ENCODE measurements around the gene NTM.

Gene NTM

GRCh38 chr11:131760091-131761061, 390.0 kb downstream of the NTM start:
- no peaks in the 10 kb centered on the region for H3K4me1 ChIP-seq (ENCODE audit: control insufficient read depth, insufficient read depth, low read length)
- no peaks in the 10 kb centered on the region for H3K36me3 ChIP-seq (ENCODE audit: control insufficient read depth in 2 of 2, insufficient read depth in 1 of 2, low read length in 2 of 2)
- POLR2A ChIA-PET = no interaction called here
- H3K4me3 ChIP-seq (ENCODE audit: low read depth, low read length) = no peak overlapping the region
- TF ChIP-seq SCRT2 (tag by site-specific recombination; IDR thresholded peaks at IDR 0.05) = no peak
- no peak for TF ChIP-seq ZNF121 (tag by site-specific recombination; IDR thresholded peaks at IDR 0.05)
- TF ChIP-seq YY1 (tag by site-specific recombination; IDR thresholded peaks at IDR 0.05) = no peak
- no peak for TF ChIP-seq ZNF112 (tag by site-specific recombination; IDR thresholded peaks at IDR 0.05)
- TF ChIP-seq, protein P1, sequence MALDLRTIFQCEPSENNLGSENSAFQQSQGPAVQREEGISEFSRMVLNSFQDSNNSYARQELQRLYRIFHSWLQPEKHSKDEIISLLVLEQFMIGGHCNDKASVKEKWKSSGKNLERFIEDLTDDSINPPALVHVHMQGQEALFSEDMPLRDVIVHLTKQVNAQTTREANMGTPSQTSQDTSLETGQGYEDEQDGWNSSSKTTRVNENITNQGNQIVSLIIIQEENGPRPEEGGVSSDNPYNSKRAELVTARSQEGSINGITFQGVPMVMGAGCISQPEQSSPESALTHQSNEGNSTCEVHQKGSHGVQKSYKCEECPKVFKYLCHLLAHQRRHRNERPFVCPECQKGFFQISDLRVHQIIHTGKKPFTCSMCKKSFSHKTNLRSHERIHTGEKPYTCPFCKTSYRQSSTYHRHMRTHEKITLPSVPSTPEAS (tag by site-specific recombination; IDR thresholded peaks at IDR 0.05) = no peak
- no peak for TF ChIP-seq ZFP3 (tag by site-specific recombination; IDR thresholded peaks at IDR 0.05; ENCODE audit: low read depth)
- TF ChIP-seq, protein P2, sequence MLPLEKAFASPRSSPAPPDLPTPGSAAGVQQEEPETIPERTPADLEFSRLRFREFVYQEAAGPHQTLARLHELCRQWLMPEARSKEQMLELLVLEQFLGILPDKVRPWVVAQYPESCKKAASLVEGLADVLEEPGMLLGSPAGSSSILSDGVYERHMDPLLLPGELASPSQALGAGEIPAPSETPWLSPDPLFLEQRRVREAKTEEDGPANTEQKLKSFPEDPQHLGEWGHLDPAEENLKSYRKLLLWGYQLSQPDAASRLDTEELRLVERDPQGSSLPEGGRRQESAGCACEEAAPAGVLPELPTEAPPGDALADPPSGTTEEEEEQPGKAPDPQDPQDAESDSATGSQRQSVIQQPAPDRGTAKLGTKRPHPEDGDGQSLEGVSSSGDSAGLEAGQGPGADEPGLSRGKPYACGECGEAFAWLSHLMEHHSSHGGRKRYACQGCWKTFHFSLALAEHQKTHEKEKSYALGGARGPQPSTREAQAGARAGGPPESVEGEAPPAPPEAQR (tag by site-specific recombination; IDR thresholded peaks at IDR 0.05) = no peak
- TF ChIP-seq ZNF610 (tag by site-specific recombination; IDR thresholded peaks at IDR 0.05; ENCODE audit: borderline replicate concordance) = no peak
- no peak for TF ChIP-seq ZNF146 (tag by site-specific recombination; IDR thresholded peaks at IDR 0.05)
- no peak for TF ChIP-seq ZNF501 (tag by site-specific recombination; IDR thresholded peaks at IDR 0.05)
- no peak for TF ChIP-seq ZNF37A (tag by site-specific recombination; IDR thresholded peaks at IDR 0.05)
- TF ChIP-seq ZNF18 (tag by site-specific recombination; IDR thresholded peaks at IDR 0.05) = no peak
- no peak for TF ChIP-seq OSR2 (tag by site-specific recombination; IDR thresholded peaks at IDR 0.05)
- TF ChIP-seq REPIN1 (tag by site-specific recombination; IDR thresholded peaks at IDR 0.05; ENCODE audit: low read depth) = no peak
- no peak for TF ChIP-seq OVOL3 (tag by site-specific recombination; IDR thresholded peaks at IDR 0.05)
- TF ChIP-seq ZNF558 (tag by site-specific recombination; IDR thresholded peaks at IDR 0.05) = no peak
- no peak for TF ChIP-seq ZNF132 (tag by site-specific recombination; IDR thresholded peaks at IDR 0.05; ENCODE audit: borderline replicate concordance)
- TF ChIP-seq ZNF19 (tag by site-specific recombination; IDR thresholded peaks at IDR 0.05; ENCODE audit: low read depth) = no peak
- no peak for TF ChIP-seq ZNF629 (tag by site-specific recombination; IDR thresholded peaks at IDR 0.05)
- H3K27ac ChIP-seq (ENCODE audit: extremely low read depth, low read depth, low read length) = no peak overlapping the region
- H3K9me3 ChIP-seq (ENCODE audit: control insufficient read depth, insufficient read depth, low read depth, low read length) = no peaks in the 10 kb centered on the region
- CTCF ChIA-PET = no interaction called here

GRCh38 chr11:131762346-131763110, 392.1 kb downstream of the NTM start:
- POLR2A ChIA-PET = no interaction called here
- CTCF ChIA-PET = interaction anchor here (1.2 to 2.6 kb wide), 2 partner anchors 14 to 68 kb away, joined by 3 to 12 read pairs; no protein-coding TSS in a partner anchor
- TF ChIP-seq BCL11A (tag by site-specific recombination; IDR thresholded peaks at IDR 0.05; ENCODE audit: low read depth) (no peak), ZNF335 (tag by site-specific recombination; conservative IDR thresholded peaks at IDR 0.05) (no peak)

More at GRCh38 chr11:131762346-131763110, 392.1 kb downstream of the NTM start:
- no peak overlapping the region for H3K27ac ChIP-seq (ENCODE audit: extremely low read depth, low read depth, low read length)
- no peaks in the 10 kb centered on the region for H3K4me1 ChIP-seq (ENCODE audit: control insufficient read depth, insufficient read depth, low read length)
- H3K9me3 ChIP-seq (ENCODE audit: control insufficient read depth, insufficient read depth, low read depth, low read length) = no peaks in the 10 kb centered on the region
- H3K4me3 ChIP-seq (ENCODE audit: low read depth, low read length) = no peak overlapping the region
- H3K36me3 ChIP-seq (ENCODE audit: control insufficient read depth in 2 of 2, insufficient read depth in 1 of 2, low read length in 2 of 2) = no peaks in the 10 kb centered on the region

Data from HEK293 (cell line).